Esophagus squamous epithelium (tissue), 4 donors: ENCODE measurements around the gene BBS12.

Source experiments
- CTCF ChIP-seq, 6 experiments: fragments of 450-650 bp in 4 of 6; fragments of 200-600 bp in 2 of 6; sonication (generic) in 2 of 6; IDR thresholded peaks; one replicate each; pipeline ENCODE4 v1.5.1; 2016 to 2019; ENCODE audit warnings: antibody characterized with exemption in 6 of 6, mild to moderate bottlenecking in 4 of 6, moderate library complexity in 4 of 6
- POLR2A ChIP-seq, 4 donors: fragments of 450-650 bp; IDR thresholded peaks; one replicate each; pipeline ENCODE4 v1.6.1; 2017; ENCODE audit warnings: antibody characterized with exemption in 4 of 4, mild to moderate bottlenecking in 4 of 4, moderate library complexity in 3 of 4

DNA sequence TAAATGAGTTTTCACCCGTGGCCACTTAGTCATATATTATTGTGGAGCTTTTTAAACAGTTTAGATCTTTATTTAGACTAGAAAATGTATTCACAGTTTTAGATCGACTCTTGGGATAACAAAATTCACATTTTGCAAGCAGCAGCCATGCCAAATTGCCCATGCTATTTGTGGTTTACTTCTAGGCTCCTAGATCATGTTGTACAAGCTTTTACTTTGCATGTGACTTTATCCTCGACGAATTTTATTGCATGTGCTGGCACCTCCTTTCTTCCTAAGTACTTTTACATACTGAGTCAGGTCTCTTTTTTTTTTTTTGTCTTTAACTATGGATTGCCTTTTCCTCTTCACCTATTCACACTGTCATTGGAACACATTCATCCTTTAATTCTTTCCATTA lies 23.2 kb downstream of the BBS12 start:
- no peak for TF ChIP-seq CTCF (IDR thresholded peaks at IDR 0.05)
- no peak for TF ChIP-seq POLR2A (IDR thresholded peaks at IDR 0.05)
